Measurements from ENCODE around the gene PPP1R14D.
"Not testable (repeated sequence)": the region's sequence is repeated elsewhere in the genome, so short reads cannot be mapped to it uniquely, and the experiment has no call there.

Gene PPP1R14D

GRCh38 chr15:40867199-40867598 is 38.7 kb upstream of the PPP1R14D start:
- Histone ChIP-seq H3K4me1 (peaks cover 20% of the 10 kb centered on the region), H3K4me3 (no peak overlapping the region), H4K20me1 (no peaks in the 10 kb centered on the region), H3K9me3 (no peaks in the 10 kb centered on the region), H3K27me3 (no peaks in the 10 kb centered on the region), H3K9ac (no peak overlapping the region), H3K36me3 (no peaks in the 10 kb centered on the region), H3K4me2 (no peak overlapping the region), H3K27ac (no peak overlapping the region)
- TF ChIP-seq Cebpa-rat (IDR thresholded peaks at IDR 0.05), result no peak

GRCh38 chr15:40863660-40864270 is 35.3 kb upstream of the PPP1R14D start:
- no peak overlapping the region for H3K4me2 ChIP-seq
- peaks cover 9% of the 10 kb centered on the region for H3K4me1 ChIP-seq
- TF ChIP-seq Cebpa-rat (IDR thresholded peaks at IDR 0.05), result no peak
- no peak overlapping the region for H3K9ac ChIP-seq
- no peak overlapping the region for H3K4me3 ChIP-seq
- no peaks in the 10 kb centered on the region for H4K20me1 ChIP-seq
- H3K36me3 ChIP-seq, result peaks cover 1% of the 10 kb centered on the region
- no peaks in the 10 kb centered on the region for H3K9me3 ChIP-seq
- H3K27me3 ChIP-seq, result no peaks in the 10 kb centered on the region
- H3K27ac ChIP-seq, result no peak overlapping the region

- not testable (repeated sequence) for H3K27me3 ChIP-seq, H3K4me3 ChIP-seq, H3K4me2 ChIP-seq, H4K20me1 ChIP-seq, H3K27ac ChIP-seq, H3K9me3 ChIP-seq, H3K4me1 ChIP-seq, H3K9ac ChIP-seq
- peaks cover 23% of the 10 kb centered on the region for H3K36me3 ChIP-seq
Observed at GRCh38 chr15:40861147-40861546, 32.6 kb upstream of the PPP1R14D start.

GRCh38 chr15:40859206-40859851 is 30.8 kb upstream of the PPP1R14D start:
- Histone ChIP-seq H3K27me3 (no peaks in the 10 kb centered on the region), H3K27ac (no peak overlapping the region), H3K4me2 (no peak overlapping the region), H3K9ac (no peak overlapping the region), H3K4me3 (no peak overlapping the region), H4K20me1 (no peaks in the 10 kb centered on the region), H3K9me3 (no peaks in the 10 kb centered on the region), H3K4me1 (no peaks in the 10 kb centered on the region), H3K36me3 (peaks cover 41% of the 10 kb centered on the region)
- TF ChIP-seq Cebpa-rat (IDR thresholded peaks at IDR 0.05), result no peak

GRCh38 chr15:40858706-40859105 is 30.2 kb upstream of the PPP1R14D start:
- Histone ChIP-seq H3K27ac (no peak overlapping the region), H4K20me1 (no peaks in the 10 kb centered on the region), H3K27me3 (no peaks in the 10 kb centered on the region), H3K36me3 (peaks cover 47% of the 10 kb centered on the region), H3K4me1 (no peaks in the 10 kb centered on the region), H3K4me2 (no peak overlapping the region), H3K9me3 (no peaks in the 10 kb centered on the region), H3K4me3 (no peak overlapping the region), H3K9ac (no peak overlapping the region)
- TF ChIP-seq Cebpa-rat (IDR thresholded peaks at IDR 0.05), result no peak

- no peaks in the 10 kb centered on the region for H3K9me3 ChIP-seq
- peaks cover 9% of the 10 kb centered on the region; the same call in 1 of the 2 replicates for H4K20me1 ChIP-seq
- H3K4me2 ChIP-seq, result no peak overlapping the region
- no peaks in the 10 kb centered on the region for H3K27me3 ChIP-seq
- no peak overlapping the region for H3K4me3 ChIP-seq
- no peaks in the 10 kb centered on the region for H3K4me1 ChIP-seq
- no peak for TF ChIP-seq Cebpa-rat (IDR thresholded peaks at IDR 0.05)
- H3K36me3 ChIP-seq, result peaks cover 57% of the 10 kb centered on the region
- H3K27ac ChIP-seq, result no peak overlapping the region
- H3K9ac ChIP-seq, result no peak overlapping the region
Observed at GRCh38 chr15:40857601-40858341, 29.3 kb upstream of the PPP1R14D start.

GRCh38 chr15:40856746-40857145 is 28.2 kb upstream of the PPP1R14D start:
- H3K36me3 ChIP-seq, result peaks cover 67% of the 10 kb centered on the region
- H3K27ac ChIP-seq, result no peak overlapping the region
- no peaks in the 10 kb centered on the region for H3K9me3 ChIP-seq
- no peak for TF ChIP-seq Cebpa-rat (IDR thresholded peaks at IDR 0.05)
- H4K20me1 ChIP-seq, result peaks cover 18% of the 10 kb centered on the region; the same call in 1 of the 2 replicates
- no peak overlapping the region for H3K4me2 ChIP-seq
- no peaks in the 10 kb centered on the region for H3K4me1 ChIP-seq
- no peak overlapping the region for H3K9ac ChIP-seq
- no peak overlapping the region for H3K4me3 ChIP-seq
- no peaks in the 10 kb centered on the region for H3K27me3 ChIP-seq

- no peak overlapping the region for H3K4me3 ChIP-seq
- H3K27ac ChIP-seq, result no peak overlapping the region
- no peaks in the 10 kb centered on the region for H3K27me3 ChIP-seq
- H4K20me1 ChIP-seq, result peaks cover 24% of the 10 kb centered on the region; the same call in 1 of the 2 replicates
- no peaks in the 10 kb centered on the region for H3K9me3 ChIP-seq
- no peak overlapping the region for H3K4me2 ChIP-seq
- peaks cover 77% of the 10 kb centered on the region for H3K36me3 ChIP-seq
- no peak for TF ChIP-seq Cebpa-rat (IDR thresholded peaks at IDR 0.05)
- no peaks in the 10 kb centered on the region for H3K4me1 ChIP-seq
- no peak overlapping the region for H3K9ac ChIP-seq
Observed at GRCh38 chr15:40855706-40856234, 27.3 kb upstream of the PPP1R14D start.

GRCh38 chr15:40854161-40854560 is 25.7 kb upstream of the PPP1R14D start:
- Histone ChIP-seq H3K9me3 (no peaks in the 10 kb centered on the region), H3K4me2 (no peak overlapping the region), H3K36me3 (peaks cover 93% of the 10 kb centered on the region), H3K27ac (no peak overlapping the region), H3K9ac (no peak overlapping the region), H3K27me3 (no peaks in the 10 kb centered on the region), H4K20me1 (peaks cover 29% of the 10 kb centered on the region; the same call in 1 of the 2 replicates), H3K4me3 (no peak overlapping the region), H3K4me1 (no peaks in the 10 kb centered on the region)
- no peak for TF ChIP-seq Cebpa-rat (IDR thresholded peaks at IDR 0.05)

Measured in BLaER1 (cell line).